Endothelial cell of hepatic sinusoid (primary cell): Measurements from ENCODE around the gene ARMH4.

Experiments used
- in situ Hi-C: cut with HindIII; loops from 2 replicates; pipeline ENCODE4 v1.10.0; 2017; ENCODE audit warnings: low sequenced_read_pairs

The ARMH4 gene

GRCh38 chr14:58152014-58152857, at the start of gene ARMH4:
TSS of gene ARMH4 (minus strand) at chr14:58152213. CDS start at chr14:58139358, 12,855 bp downstream.
- in situ Hi-C loops, result no loop called here

GRCh38 chr14:58200846-58201245, 48.8 kb upstream of the ARMH4 start:
- in situ Hi-C loops, result no loop called here

- in situ Hi-C loops, result no loop called here
Measured at GRCh38 chr14:58200480-58200841, 48.4 kb upstream of the ARMH4 start.

- in situ Hi-C loops, result no loop called here
Measured at GRCh38 chr14:58199726-58200479, 47.9 kb upstream of the ARMH4 start, which contains the start of gene ACTR10. TSS of gene ACTR10 (plus strand) at chr14:58200149. CDS start at chr14:58200218, 69 bp downstream.

GRCh38 chr14:58198086-58198485, 46.1 kb upstream of the ARMH4 start:
- in situ Hi-C loops, result no loop called here

GRCh38 chr14:58196198-58196597, 44.2 kb upstream of the ARMH4 start:
- in situ Hi-C loops, result no loop called here

GRCh38 chr14:58193542-58193941, 41.5 kb upstream of the ARMH4 start:
- in situ Hi-C loops, result no loop called here

- in situ Hi-C loops, result no loop called here
Measured at GRCh38 chr14:58191763-58192601, 40.0 kb upstream of the ARMH4 start.

GRCh38 chr14:58189176-58189575, 37.2 kb upstream of the ARMH4 start:
- in situ Hi-C loops, result no loop called here

- in situ Hi-C loops, result no loop called here
Measured at GRCh38 chr14:58177125-58177524, 25.1 kb upstream of the ARMH4 start.

GRCh38 chr14:58171090-58171489, 19.1 kb upstream of the ARMH4 start:
- in situ Hi-C loops, result loop anchor here (5.0 kb wide), 1 partner anchor 39 kb away; no protein-coding TSS in a partner anchor

GRCh38 chr14:58167891-58168290, 15.9 kb upstream of the ARMH4 start:
- in situ Hi-C loops, result loop anchor here (5.0 kb wide), 1 partner anchor 56 kb away; no protein-coding TSS in a partner anchor

- in situ Hi-C loops, result loop anchor here (5.0 kb wide), 1 partner anchor 55 kb away; no protein-coding TSS in a partner anchor
Measured at GRCh38 chr14:58167057-58167456, 15.0 kb upstream of the ARMH4 start.

- in situ Hi-C loops, result loop anchor here (5.0 kb wide), 1 partner anchor 54 kb away; no protein-coding TSS in a partner anchor
Measured at GRCh38 chr14:58166005-58166983, 14.3 kb upstream of the ARMH4 start.

GRCh38 chr14:58160561-58160960, 8.5 kb upstream of the ARMH4 start:
- in situ Hi-C loops, result no loop called here

GRCh38 chr14:58151133-58152013, 640 bp downstream of the ARMH4 start:
- in situ Hi-C loops, result no loop called here

GRCh38 chr14:58150243-58150805, 1.7 kb downstream of the ARMH4 start:
- in situ Hi-C loops, result no loop called here

- in situ Hi-C loops, result no loop called here
Measured at GRCh38 chr14:58149196-58149595, 2.8 kb downstream of the ARMH4 start.
